Sigmoid colon (tissue), 7 donors: ENCODE measurements around the gene MYO3A. TPM values are rescaled to one million over a fixed set of nuclear protein-coding genes. Genes with fewer than 3 reads are reported as not detected.

Experiments used
- DNase-seq: peaks from one replicate; pipeline ENCODE4 v3.0.0-alpha.2; 2019
- H3K27ac ChIP-seq, 4 donors: fragments of 200-600 bp; sonication (generic); one replicate each; pipeline ENCODE4 v1.5.1; 2016 to 2019; ENCODE audit warnings: mild to moderate bottlenecking in 1 of 4
- H3K27me3 ChIP-seq, 3 donors: fragments of 200-600 bp; sonication (generic); one replicate each; pipeline ENCODE4 v1.5.1; 2019; ENCODE audit warnings: mild to moderate bottlenecking in 1 of 3
- H3K36me3 ChIP-seq, 4 donors: fragments of 200-600 bp; sonication (generic); one replicate each; pipeline ENCODE4 v1.5.1; 2016 to 2019
- H3K4me1 ChIP-seq, 4 donors: fragments of 200-600 bp; sonication (generic); one replicate each; pipeline ENCODE4 v1.5.1; 2017 to 2019
- H3K4me3 ChIP-seq, 4 donors: fragments of 200-600 bp; sonication (generic); one replicate each; pipeline ENCODE4 v1.5.1; 2017 to 2019; ENCODE audit warnings: mild to moderate bottlenecking in 2 of 4, moderate library complexity in 1 of 4
- H3K9me3 ChIP-seq, 4 donors: fragments of 200-600 bp in 3 of 4; sonication (generic) in 3 of 4; one replicate each; pipeline versions ENCODE4 v1.5.1 to v1.6.1; 2013 to 2019
- CTCF ChIP-seq, 4 experiments: fragments of 450-650 bp in 3 of 4; fragments of 200-600 bp in 1 of 4; IDR thresholded peaks; one replicate each; pipeline ENCODE4 v1.5.1; 2016 to 2019; ENCODE audit warnings: antibody characterized with exemption in 4 of 4, mild to moderate bottlenecking in 3 of 4, moderate library complexity in 2 of 4
- EP300 ChIP-seq, 4 donors: sonication (generic); formaldehyde crosslinking; IDR thresholded peaks; one replicate each; pipeline ENCODE4 v1.6.1; 2017; ENCODE audit warnings: antibody characterized with exemption in 4 of 4
- POLR2A ChIP-seq, 2 donors: fragments of 450-650 bp; IDR thresholded peaks; one replicate each; pipeline ENCODE4 v1.6.1; 2016; ENCODE audit warnings: antibody characterized with exemption in 2 of 2, mild to moderate bottlenecking in 2 of 2, moderate library complexity in 2 of 2
- POLR2AphosphoS5 ChIP-seq, 4 donors: sonication (generic); formaldehyde crosslinking; IDR thresholded peaks; one replicate each; pipeline ENCODE4 v1.6.1; 2017; ENCODE audit warnings: antibody characterized with exemption in 4 of 4
- WGBS, 2 donors: extraction: QIAGEN DNeasy Blood & Tissue Kit; methylation state at CpG; one replicate each; pipeline ENCODE4 v1.1.7; 2013; 5-methylcytosine and 5-hydroxymethylcytosine counted together
- intact Hi-C: fragments of 100-400 bp; cut with DNase I; formaldehyde crosslinking; loops from one replicate; pipeline ENCODE4 v1.15.1; 2023
- polyA plus RNA-seq, 3 donors: library from polyadenylated mRNA; stranded (reverse); fragments of 200-250 nt; gene quantifications; one replicate each; pipeline ENCODE4 v1.2.3, GENCODE V29; 2013
- total RNA-seq, 4 donors: library from RNA; depleted of rRNA; stranded (reverse); fragments of >200 nt; gene quantifications; one replicate each; pipeline ENCODE4 v1.1.0, GENCODE V29; 2016
- donor health status: healthy with polysubstance abuse.
- donor health status: Bipolar disorder and iron deficiency.
- donor health status: healthy.

The MYO3A gene
- total and polyA plus RNA-seq, 7 donors, result 0.33 to 0.71 (median 0.54) TPM; not detected in 4

- TF ChIP-seq POLR2A (IDR thresholded peaks at IDR 0.05), result no peak
- no peak for TF ChIP-seq POLR2AphosphoS5 (IDR thresholded peaks at IDR 0.05)
- TF ChIP-seq EP300 (IDR thresholded peaks at IDR 0.05), result no peak
- TF ChIP-seq CTCF (IDR thresholded peaks at IDR 0.05), result no peak
- DNase-seq, result no peak
- Histone ChIP-seq H3K9me3 (no peaks in the 10 kb centered on the region), H3K27ac (no peak overlapping the region), H3K36me3 (no peaks in the 10 kb centered on the region), H3K4me3 (no peak overlapping the region), H3K4me1 (no peaks in the 10 kb centered on the region), H3K27me3 (no peaks in the 10 kb centered on the region)
- intact Hi-C loops, result no loop called here
- 59 to 83% methylated on average over 4 of the region's 4 CpGs for WGBS, 2 donors
These were observed 26.8 kb upstream of the MYO3A start for GRCh38 chr10:25907261-25907660.

GRCh38 chr10:25912866-25913265 is 21.2 kb upstream of the MYO3A start:
- Histone ChIP-seq H3K9me3 (no peaks in the 10 kb centered on the region), H3K27ac (no peak overlapping the region), H3K4me1 (no peaks in the 10 kb centered on the region), H3K27me3 (no peaks in the 10 kb centered on the region), H3K36me3 (no peaks in the 10 kb centered on the region), H3K4me3 (no peak overlapping the region)
- DNase-seq, result no peak
- no peak for TF ChIP-seq EP300 (IDR thresholded peaks at IDR 0.05)
- TF ChIP-seq POLR2AphosphoS5 (IDR thresholded peaks at IDR 0.05), result no peak
- no peak for TF ChIP-seq CTCF (IDR thresholded peaks at IDR 0.05)
- no peak for TF ChIP-seq POLR2A (IDR thresholded peaks at IDR 0.05)
- intact Hi-C loops, result no loop called here
- 20 to 44% methylated on average over 2 of the region's 2 CpGs for WGBS, 2 donors

- TF ChIP-seq POLR2AphosphoS5 (IDR thresholded peaks at IDR 0.05), result no peak
- no peak for TF ChIP-seq POLR2A (IDR thresholded peaks at IDR 0.05)
- TF ChIP-seq EP300 (IDR thresholded peaks at IDR 0.05), result no peak
- no peak for TF ChIP-seq CTCF (IDR thresholded peaks at IDR 0.05)
- Histone ChIP-seq H3K4me3 (no peak overlapping the region), H3K27ac (no peak overlapping the region), H3K27me3 (no peaks in the 10 kb centered on the region), H3K9me3 (no peaks in the 10 kb centered on the region), H3K36me3 (no peaks in the 10 kb centered on the region), H3K4me1 (no peaks in the 10 kb centered on the region)
- intact Hi-C loops, result no loop called here
- WGBS, 2 donors, result 27 to 64% methylated on average over 2 of the region's 2 CpGs
- DNase-seq, result no peak
These were observed 19.3 kb upstream of the MYO3A start for GRCh38 chr10:25914776-25915175.

- H3K9me3 ChIP-seq, result no peaks in the 10 kb centered on the region
- peaks cover 0 to 15% (median 9%) of the 10 kb centered on the region in 4 donors for H3K4me1 ChIP-seq
- no peak for TF ChIP-seq POLR2AphosphoS5 (IDR thresholded peaks at IDR 0.05)
- no peak for DNase-seq
- no peaks in the 10 kb centered on the region for H3K36me3 ChIP-seq
- 1 to 2% methylated on average over 35 of the region's 35 CpGs for WGBS, 2 donors
- H3K27ac ChIP-seq, result no peak overlapping the region
- intact Hi-C loops, result no loop called here
- peaks cover 13 to 58% (median 22%) of the 10 kb centered on the region in 3 donors for H3K27me3 ChIP-seq
- peak overlapping the region in 3 of 4 donors; percentile 8 to 35 (median 30) for H3K4me3 ChIP-seq
These were observed 651 bp downstream of the MYO3A start for GRCh38 chr10:25934621-25935139.

- TF ChIP-seq EP300 (IDR thresholded peaks at IDR 0.05) (no peak), POLR2A (IDR thresholded peaks at IDR 0.05) (no peak), CTCF (IDR thresholded peaks at IDR 0.05) (no peak), POLR2AphosphoS5 (IDR thresholded peaks at IDR 0.05) (no peak)
- Histone ChIP-seq H3K4me1 (peaks cover 0 to 15% (median 9%) of the 10 kb centered on the region in 4 donors), H3K27ac (no peak overlapping the region), H3K9me3 (no peaks in the 10 kb centered on the region), H3K36me3 (no peaks in the 10 kb centered on the region), H3K4me3 (no peak overlapping the region), H3K27me3 (peaks cover 13 to 51% (median 22%) of the 10 kb centered on the region in 3 donors)
- intact Hi-C loops, result no loop called here
- DNase-seq, result no peak
These were observed 4.4 kb downstream of the MYO3A start for GRCh38 chr10:25938405-25938804.
